Activated T-helper 1 cell treated with Interleukin-2 at 50 U/mL for 16 hours (primary cell): ENCODE results near the gene EML1.

Source experiments
- DNase-seq: peaks from one replicate; pipeline ENCODE4 v3.0.0-alpha.2; 2020; ENCODE audit warnings: low read depth

The EML1 gene

GRCh38 chr14:99793213-99794150, at the start of gene EML1:
TSS of gene EML1 (plus strand) at chr14:99793413. CDS start at chr14:99793477, 64 bp downstream.
- peak; percentile 67 for DNase-seq

- DNase-seq: no peak
Observed at GRCh38 chr14:99744199-99744872, 48.9 kb upstream of the EML1 start.

GRCh38 chr14:99744873-99745224, 48.4 kb upstream of the EML1 start:
- no peak for DNase-seq

GRCh38 chr14:99745307-99745951, 47.8 kb upstream of the EML1 start:
- no peak for DNase-seq

GRCh38 chr14:99747167-99747566, 46.0 kb upstream of the EML1 start:
- DNase-seq: no peak

GRCh38 chr14:99747582-99748330, 45.5 kb upstream of the EML1 start:
- DNase-seq: no peak

GRCh38 chr14:99748529-99748928, 44.7 kb upstream of the EML1 start:
- DNase-seq: no peak

GRCh38 chr14:99749142-99749541, 44.1 kb upstream of the EML1 start:
- no peak for DNase-seq

GRCh38 chr14:99749763-99750715, 43.2 kb upstream of the EML1 start:
- no peak for DNase-seq

- DNase-seq: no peak
Observed at GRCh38 chr14:99750746-99751450, 42.3 kb upstream of the EML1 start.

- DNase-seq: no peak
Observed at GRCh38 chr14:99751539-99752485, 41.4 kb upstream of the EML1 start.

GRCh38 chr14:99752486-99753121, 40.6 kb upstream of the EML1 start:
- DNase-seq: no peak

GRCh38 chr14:99753225-99754140, 39.7 kb upstream of the EML1 start:
- DNase-seq: no peak

- no peak for DNase-seq
Observed at GRCh38 chr14:99754141-99755067, 38.8 kb upstream of the EML1 start.

- no peak for DNase-seq
Observed at GRCh38 chr14:99755068-99755405, 38.2 kb upstream of the EML1 start.
